Stimulated activated CD4-positive, alpha-beta T cell treated with anti-CD3 and anti-CD28 coated beads, Interleukin-4, amount 100 ng/mL, for 4 hours (primary cell): ENCODE results near the gene MINPP1.

Experiments
- DNase-seq, 2 experiments: peaks; one replicate each; pipeline ENCODE4 v3.0.0-alpha.2; 2020

The MINPP1 gene

GRCh38 chr10:87523731-87524130, 19.0 kb downstream of the MINPP1 start:
- DNase-seq = no peak

GRCh38 chr10:87524296-87524695, 19.6 kb downstream of the MINPP1 start:
- DNase-seq = no peak

- DNase-seq = no peak
Measured at GRCh38 chr10:87531908-87532622, 27.4 kb downstream of the MINPP1 start.

- DNase-seq = no peak
Measured at GRCh38 chr10:87532696-87533095, 28.0 kb downstream of the MINPP1 start.

GRCh38 chr10:87534173-87534858, 29.6 kb downstream of the MINPP1 start:
- no peak for DNase-seq

GRCh38 chr10:87538092-87539015, 33.7 kb downstream of the MINPP1 start:
- no peak for DNase-seq

GRCh38 chr10:87541114-87541513, 36.4 kb downstream of the MINPP1 start:
- DNase-seq = no peak

GRCh38 chr10:87544721-87545120, 40.0 kb downstream of the MINPP1 start:
- DNase-seq = no peak

GRCh38 chr10:87545783-87546182, 41.1 kb downstream of the MINPP1 start:
- DNase-seq = no peak

- DNase-seq = no peak
Measured at GRCh38 chr10:87546210-87546609, 41.5 kb downstream of the MINPP1 start.

GRCh38 chr10:87546971-87547413, 42.3 kb downstream of the MINPP1 start:
- no peak for DNase-seq

GRCh38 chr10:87547734-87548311, 43.1 kb downstream of the MINPP1 start:
- DNase-seq = no peak

GRCh38 chr10:87550741-87551140, 46.0 kb downstream of the MINPP1 start:
- DNase-seq = no peak

- DNase-seq = no peak
Measured at GRCh38 chr10:87551326-87551725, 46.6 kb downstream of the MINPP1 start.

- DNase-seq = no peak
Measured at GRCh38 chr10:87552248-87552929, 47.7 kb downstream of the MINPP1 start.

- DNase-seq = no peak
Measured at GRCh38 chr10:87557409-87557808, 52.7 kb downstream of the MINPP1 start.

GRCh38 chr10:87558333-87558732, 53.6 kb downstream of the MINPP1 start:
- DNase-seq = no peak

GRCh38 chr10:87559392-87559791, 54.7 kb downstream of the MINPP1 start:
- no peak for DNase-seq

GRCh38 chr10:87560495-87561129, 55.9 kb downstream of the MINPP1 start:
- DNase-seq = no peak

- DNase-seq = no peak
Measured at GRCh38 chr10:87562750-87563149, 58.1 kb downstream of the MINPP1 start.

GRCh38 chr10:87565010-87565409, 60.3 kb downstream of the MINPP1 start:
- no peak for DNase-seq

- no peak for DNase-seq
Measured at GRCh38 chr10:87575851-87576250, 71.2 kb downstream of the MINPP1 start.
